SU-DHL-6 (cell line): ENCODE results near the gene NRAP.

Experiments
- H2AFZ ChIP-seq: fragments of 200-600 bp; sonication (generic); 2 replicates; pipeline ENCODE4 v1.6.1; 2014; ENCODE audit warnings: low read depth, mild to moderate bottlenecking, moderate library complexity, mixed read lengths, antibody characterized with exemption, low read length; ENCODE audit not compliant: severe bottlenecking
- H3F3A ChIP-seq: fragments of 200-600 bp; shearing (Covaris generic); 2 replicates; pipeline ENCODE4 v1.6.0; 2016; ENCODE audit warnings: antibody characterized with exemption, mild to moderate bottlenecking; ENCODE audit not compliant: insufficient read depth
- H3K27ac ChIP-seq: fragments of 200-600 bp; sonication (generic); 2 replicates; pipeline ENCODE4 v1.5.1; 2016; ENCODE audit warnings: low read depth, mild to moderate bottlenecking, low read length, moderate library complexity, mixed read lengths
- H3K27me3 ChIP-seq: fragments of 200-600 bp; sonication (generic), shearing (Covaris generic); 2 replicates; pipeline ENCODE4 v1.6.0; 2014; ENCODE audit warnings: mild to moderate bottlenecking, low read length
- H3K36me3 ChIP-seq: fragments of 200-600 bp; sonication (generic); 2 replicates; pipeline ENCODE4 v1.6.1; 2014; ENCODE audit warnings: mild to moderate bottlenecking, low read length, mixed read lengths
- H3K4me2 ChIP-seq: fragments of 300-600, 200-600 bp; shearing (Covaris generic), sonication (generic); 2 replicates; pipeline ENCODE4 v1.6.0; 2014; ENCODE audit warnings: low read length, low read depth, mild to moderate bottlenecking; ENCODE audit not compliant: poor library complexity, severe bottlenecking
- H3K4me3 ChIP-seq: fragments of 200-600 bp; sonication (generic); 2 replicates; pipeline ENCODE4 v1.5.1; 2014; ENCODE audit warnings: antibody characterized with exemption, low read length, mild to moderate bottlenecking, mixed read lengths; ENCODE audit not compliant: insufficient read depth, poor library complexity, severe bottlenecking
- H3K79me2 ChIP-seq: fragments of 200-600 bp; sonication (generic); 2 replicates; pipeline ENCODE4 v1.6.1; 2014; ENCODE audit warnings: mild to moderate bottlenecking, low read length, moderate library complexity; ENCODE audit not compliant: insufficient read depth
- H3K9ac ChIP-seq: fragments of 200-600 bp; sonication (generic); 2 replicates; pipeline ENCODE4 v1.7.0; 2014; ENCODE audit warnings: mild to moderate bottlenecking, low read length
- H3K9me2 ChIP-seq: fragments of 200-600 bp; sonication (generic); replicated peaks from 2 replicates; pipeline ENCODE4 v1.6.1; 2014; ENCODE audit warnings: low read length; ENCODE audit not compliant: insufficient read depth
- H3K9me3 ChIP-seq: fragments of 200-600 bp; sonication (generic); 2 replicates; pipeline ENCODE4 v1.6.1; 2014; ENCODE audit warnings: low read length, mixed read lengths; ENCODE audit not compliant: insufficient read depth
- H4K20me1 ChIP-seq: fragments of 200-600 bp; sonication (generic); 2 replicates; pipeline ENCODE4 v1.6.1; 2014; ENCODE audit warnings: low read depth, mild to moderate bottlenecking, antibody characterized with exemption, low read length, moderate library complexity, mixed read lengths
- CTCF ChIP-seq: fragments of 200-600 bp; sonication (generic); IDR thresholded peaks from one replicate; pipeline ENCODE4 v1.5.1; 2017; ENCODE audit warnings: antibody characterized with exemption, mild to moderate bottlenecking, low read length, moderate library complexity; ENCODE audit not compliant: insufficient read depth, poor library complexity, severe bottlenecking
- EZH2phosphoT487 ChIP-seq: fragments of 200-600 bp; sonication (generic), shearing (Covaris generic); conservative IDR thresholded peaks from 2 replicates; pipeline ENCODE4 v1.6.1; 2018; ENCODE audit warnings: mild to moderate bottlenecking, antibody characterized with exemption, low read length, moderate library complexity, mixed read lengths

Gene NRAP

GRCh38 chr10:113622831-113623230 lies 41.0 kb downstream of the NRAP start:
- no peaks in the 10 kb centered on the region for H3K9me2 ChIP-seq
- TF ChIP-seq CTCF (no peak), EZH2phosphoT487 (no peak)
- H3K4me2 ChIP-seq, result no peak overlapping the region

GRCh38 chr10:113621799-113622198 lies 42.0 kb downstream of the NRAP start:
- H3K36me3 ChIP-seq, result no peaks in the 10 kb centered on the region
- no peaks in the 10 kb centered on the region for H3K27me3 ChIP-seq
- H3K9me2 ChIP-seq, result no peaks in the 10 kb centered on the region
- H2AFZ ChIP-seq, result no peak overlapping the region
- TF ChIP-seq CTCF, result no peak
- no peak for TF ChIP-seq EZH2phosphoT487
- H3F3A ChIP-seq, result no peaks in the 10 kb centered on the region
- H3K9me3 ChIP-seq, result no peaks in the 10 kb centered on the region
- no peak overlapping the region for H3K27ac ChIP-seq
- H3K79me2 ChIP-seq, result no peaks in the 10 kb centered on the region
- no peak overlapping the region for H3K4me3 ChIP-seq
- H4K20me1 ChIP-seq, result no peaks in the 10 kb centered on the region
- H3K9ac ChIP-seq, result no peak overlapping the region
- no peak overlapping the region for H3K4me2 ChIP-seq

More at GRCh38 chr10:113622831-113623230, 41.0 kb downstream of the NRAP start:
- Histone ChIP-seq H3K36me3 (no peaks in the 10 kb centered on the region), H3K9ac (no peak overlapping the region), H3K9me3 (no peaks in the 10 kb centered on the region), H3K27me3 (no peaks in the 10 kb centered on the region), H3K4me3 (no peak overlapping the region), H3K27ac (no peak overlapping the region), H2AFZ (no peak overlapping the region), H4K20me1 (no peaks in the 10 kb centered on the region), H3F3A (no peaks in the 10 kb centered on the region), H3K79me2 (no peaks in the 10 kb centered on the region)

GRCh38 chr10:113620936-113621335 lies 42.9 kb downstream of the NRAP start:
- Histone ChIP-seq H3F3A (no peaks in the 10 kb centered on the region), H2AFZ (no peak overlapping the region), H4K20me1 (no peaks in the 10 kb centered on the region), H3K27ac (no peak overlapping the region), H3K4me3 (no peak overlapping the region), H3K36me3 (no peaks in the 10 kb centered on the region), H3K9ac (no peak overlapping the region), H3K27me3 (no peaks in the 10 kb centered on the region), H3K79me2 (no peaks in the 10 kb centered on the region), H3K9me2 (no peaks in the 10 kb centered on the region), H3K4me2 (no peak overlapping the region), H3K9me3 (no peaks in the 10 kb centered on the region)
- TF ChIP-seq CTCF (no peak), EZH2phosphoT487 (no peak)
